Esophagus muscularis mucosa (tissue), 4 donors: ENCODE data around the gene SHB. TPM values are rescaled to one million over a fixed set of nuclear protein-coding genes. Genes with fewer than 3 reads are reported as not detected.

Experiments
- DNase-seq: peaks from one replicate; pipeline ENCODE4 v3.0.0-alpha.2; 2017; ENCODE audit errors: extremely low spot score
- H3K27ac ChIP-seq, 4 donors: fragments of 200-600 bp; sonication (generic); replicated peaks in 1 of 4; 1 replicate in 3 of 4; 2 replicates in 1 of 4; pipeline ENCODE4 v1.5.1; 2016 to 2019; ENCODE audit warnings: mild to moderate bottlenecking in 1 of 4
- H3K27me3 ChIP-seq, 4 donors: fragments of 200-600 bp; sonication (generic); one replicate each; pipeline versions ENCODE4 v1.5.1 to v1.6.0; 2016 to 2019
- H3K36me3 ChIP-seq, 4 donors: fragments of 200-600 bp; sonication (generic); one replicate each; pipeline ENCODE4 v1.5.1; 2016 to 2019
- H3K4me1 ChIP-seq, 4 donors: fragments of 200-600 bp; sonication (generic); one replicate each; pipeline ENCODE4 v1.5.1; 2016 to 2019
- H3K4me3 ChIP-seq, 4 donors: fragments of 200-600 bp; sonication (generic); 1 replicate in 2 of 4; 2 replicates in 2 of 4; pipeline ENCODE4 v1.5.1; 2016 to 2019; ENCODE audit warnings: mild to moderate bottlenecking in 4 of 4, moderate library complexity in 1 of 4
- H3K9me3 ChIP-seq, 4 donors: fragments of 200-600 bp; sonication (generic); 1 replicate in 3 of 4; 2 replicates in 1 of 4; pipeline ENCODE4 v1.5.1; 2016 to 2019
- EP300 ChIP-seq: sonication (generic); formaldehyde crosslinking; IDR thresholded peaks from one replicate; pipeline ENCODE4 v1.6.1; 2017; ENCODE audit warnings: antibody characterized with exemption
- POLR2A ChIP-seq: fragments of 450-650 bp; IDR thresholded peaks from one replicate; pipeline ENCODE4 v1.6.1; 2017; ENCODE audit warnings: antibody characterized with exemption, moderate library complexity, mild to moderate bottlenecking, low read depth
- POLR2AphosphoS5 ChIP-seq, 2 donors: sonication (generic); formaldehyde crosslinking; IDR thresholded peaks; one replicate each; pipeline ENCODE4 v1.6.1; 2017; ENCODE audit warnings: antibody characterized with exemption in 2 of 2
- WGBS: methylation state at CpG from one replicate; pipeline ENCODE4 v1.1.5; 2018; 5-methylcytosine and 5-hydroxymethylcytosine counted together
- intact Hi-C: fragments of 100-400 bp; cut with DNase I; formaldehyde crosslinking; loops from one replicate; pipeline ENCODE4 v1.15.1; 2023
- total RNA-seq, 4 donors: library from RNA; depleted of rRNA; stranded (reverse); fragments of >200 nt; gene quantifications; one replicate each; pipeline versions ENCODE4 v1.1.0 to v1.2.1, GENCODE V29; 2016
- TF ChIP-seq, protein P1 (sequence below), 3 experiments: fragments of 200-600 bp in 2 of 3; fragments of 450-650 bp in 1 of 3; sonication (generic) in 2 of 3; IDR thresholded peaks; one replicate each; pipeline ENCODE4 v1.5.1; 2017 to 2019; ENCODE audit warnings: antibody characterized with exemption in 3 of 3, mild to moderate bottlenecking in 2 of 3, moderate library complexity in 1 of 3

The SHB gene
- total RNA-seq, 4 donors from 2014 or later = 16.6 to 21.2 (median 21.0) TPM

GRCh38 chr9:37946971-37947370, 122.1 kb downstream of the SHB start:
- DNase-seq = no peak
- WGBS = 96% methylated on average over 6 of the region's 7 CpGs

DNA sequence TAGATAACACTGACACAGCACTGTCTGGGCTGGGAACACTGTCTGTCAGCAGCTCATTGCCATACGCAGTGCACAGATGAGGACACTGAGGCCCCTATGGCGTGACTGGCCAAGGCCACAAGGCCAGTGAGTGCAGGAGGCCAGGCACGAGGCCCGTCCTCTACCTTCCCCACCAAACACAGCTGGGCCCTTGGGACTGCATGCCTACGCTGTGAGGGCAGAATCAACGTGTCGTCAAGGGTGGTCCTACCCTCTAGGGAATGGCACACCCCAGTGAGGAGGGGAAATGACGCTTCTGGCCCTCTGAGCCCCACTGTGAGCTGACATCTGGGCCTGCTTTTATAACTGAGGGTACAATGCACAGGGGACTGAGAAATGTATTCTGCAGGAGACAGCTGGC, 123.0 kb downstream of the SHB start:
- H3K4me3 ChIP-seq = no peak overlapping the region
- no peak overlapping the region for H3K27ac ChIP-seq
- intact Hi-C loops = no loop called here
- peaks cover 27 to 38% (median 35%) of the 10 kb centered on the region in 4 donors for H3K4me1 ChIP-seq
- TF ChIP-seq POLR2A (no peak), EP300 (no peak), POLR2AphosphoS5 (IDR thresholded peaks at IDR 0.05) (no peak)
- TF ChIP-seq, protein P1, sequence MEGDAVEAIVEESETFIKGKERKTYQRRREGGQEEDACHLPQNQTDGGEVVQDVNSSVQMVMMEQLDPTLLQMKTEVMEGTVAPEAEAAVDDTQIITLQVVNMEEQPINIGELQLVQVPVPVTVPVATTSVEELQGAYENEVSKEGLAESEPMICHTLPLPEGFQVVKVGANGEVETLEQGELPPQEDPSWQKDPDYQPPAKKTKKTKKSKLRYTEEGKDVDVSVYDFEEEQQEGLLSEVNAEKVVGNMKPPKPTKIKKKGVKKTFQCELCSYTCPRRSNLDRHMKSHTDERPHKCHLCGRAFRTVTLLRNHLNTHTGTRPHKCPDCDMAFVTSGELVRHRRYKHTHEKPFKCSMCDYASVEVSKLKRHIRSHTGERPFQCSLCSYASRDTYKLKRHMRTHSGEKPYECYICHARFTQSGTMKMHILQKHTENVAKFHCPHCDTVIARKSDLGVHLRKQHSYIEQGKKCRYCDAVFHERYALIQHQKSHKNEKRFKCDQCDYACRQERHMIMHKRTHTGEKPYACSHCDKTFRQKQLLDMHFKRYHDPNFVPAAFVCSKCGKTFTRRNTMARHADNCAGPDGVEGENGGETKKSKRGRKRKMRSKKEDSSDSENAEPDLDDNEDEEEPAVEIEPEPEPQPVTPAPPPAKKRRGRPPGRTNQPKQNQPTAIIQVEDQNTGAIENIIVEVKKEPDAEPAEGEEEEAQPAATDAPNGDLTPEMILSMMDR (IDR thresholded peaks at IDR 0.05) = no peak
- no peak for DNase-seq
- peaks cover 15 to 43% (median 32%) of the 10 kb centered on the region in 4 donors for H3K36me3 ChIP-seq
- H3K27me3 ChIP-seq = no peaks in the 10 kb centered on the region
- WGBS = 86% methylated on average over 6 of the region's 8 CpGs
- no peaks in the 10 kb centered on the region for H3K9me3 ChIP-seq

More at GRCh38 chr9:37946971-37947370, 122.1 kb downstream of the SHB start:
- Histone ChIP-seq H3K27ac (no peak overlapping the region), H3K27me3 (no peaks in the 10 kb centered on the region), H3K36me3 (peaks cover 15 to 49% (median 33%) of the 10 kb centered on the region in 4 donors), H3K4me1 (peaks cover 33 to 44% (median 35%) of the 10 kb centered on the region in 4 donors), H3K9me3 (no peaks in the 10 kb centered on the region), H3K4me3 (no peak overlapping the region)
- intact Hi-C loops = no loop called here
- TF ChIP-seq, protein P1 (IDR thresholded peaks at IDR 0.05) = no peak
- TF ChIP-seq EP300 (no peak), POLR2AphosphoS5 (IDR thresholded peaks at IDR 0.05) (no peak), POLR2A (no peak)

DNA sequence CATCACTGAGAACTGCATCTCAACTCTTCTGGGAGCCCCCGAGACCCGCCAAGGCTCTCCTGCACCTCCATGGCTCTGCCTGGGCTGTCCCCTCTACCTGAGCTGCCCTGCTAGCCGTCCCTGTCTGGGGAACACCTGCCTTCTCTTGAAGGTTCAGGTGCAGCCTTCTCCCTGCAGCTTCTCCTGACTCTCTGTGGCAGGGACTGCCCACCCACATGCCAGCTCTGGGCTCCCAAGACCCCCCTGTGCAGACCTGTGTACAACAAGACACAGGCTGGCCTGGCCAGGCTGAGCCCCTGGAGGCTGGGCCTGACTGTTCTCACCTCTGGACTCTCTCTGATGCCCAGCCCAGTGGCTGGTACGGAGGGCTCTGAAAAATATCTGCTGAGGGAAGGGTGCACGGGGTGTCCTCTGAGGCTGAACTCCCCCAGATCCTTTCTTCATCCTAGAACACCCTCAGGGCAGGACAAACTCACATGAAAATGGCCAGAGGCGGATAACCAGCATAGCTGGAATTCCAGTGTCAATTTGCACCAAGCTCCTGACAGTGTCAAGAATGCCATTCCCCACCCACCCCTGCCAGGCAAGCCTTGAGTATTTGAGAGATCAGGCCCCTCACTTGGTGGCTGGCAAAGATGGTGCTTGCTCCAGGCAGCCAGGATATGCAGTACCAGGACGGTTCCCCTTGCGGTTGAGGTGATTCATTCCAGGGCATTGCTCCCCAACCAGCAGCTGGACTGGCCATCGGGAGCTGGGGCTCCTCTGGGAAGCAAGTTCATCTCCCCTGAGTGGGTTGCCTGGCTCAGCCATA, 124.2 kb downstream of the SHB start:
- Histone ChIP-seq H3K27me3 (no peaks in the 10 kb centered on the region), H3K36me3 (peaks cover 15 to 38% (median 27%) of the 10 kb centered on the region in 4 donors), H3K4me1 (peaks cover 26 to 37% (median 35%) of the 10 kb centered on the region in 4 donors), H3K27ac (peak overlapping the region in 1 of 4 donors; percentile 27), H3K4me3 (no peak overlapping the region), H3K9me3 (no peaks in the 10 kb centered on the region)
- intact Hi-C loops = no loop called here
- WGBS = 58% methylated on average over 3 of the region's 9 CpGs
- TF ChIP-seq POLR2A = no peak
- TF ChIP-seq, protein P1 (IDR thresholded peaks at IDR 0.05) = no peak
- no peak for TF ChIP-seq POLR2AphosphoS5 (IDR thresholded peaks at IDR 0.05)
- TF ChIP-seq EP300 = no peak
- DNase-seq = no peak

DNA sequence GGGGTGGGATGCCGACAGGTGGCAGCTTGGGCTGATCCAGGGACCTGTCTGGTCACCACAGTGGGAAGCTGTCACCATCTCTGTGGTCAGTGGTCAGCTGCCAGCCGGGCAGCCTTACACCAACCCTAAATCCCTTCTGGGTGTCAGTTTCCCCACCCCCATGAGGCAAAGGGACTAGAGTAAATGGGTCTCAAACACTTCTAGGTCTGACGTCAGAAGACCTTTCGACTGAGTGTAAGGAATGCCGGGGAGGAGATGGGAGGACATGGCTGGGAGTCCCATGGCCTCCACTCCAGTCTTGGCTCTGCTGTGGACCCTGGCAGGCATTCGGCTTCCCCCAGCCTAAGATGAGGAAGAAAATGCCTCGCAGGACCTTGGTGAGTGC, 124.8 kb downstream of the SHB start:
- no CpG with 5 or more reads among the region's 7 CpGs for WGBS
- Histone ChIP-seq H3K27me3 (no peaks in the 10 kb centered on the region), H3K27ac (peak overlapping the region in 1 of 4 donors; percentile 25), H3K36me3 (peaks cover 15 to 38% (median 26%) of the 10 kb centered on the region in 4 donors), H3K4me1 (peaks cover 28 to 43% (median 40%) of the 10 kb centered on the region in 4 donors), H3K9me3 (no peaks in the 10 kb centered on the region), H3K4me3 (no peak overlapping the region)
- no peak for DNase-seq
- intact Hi-C loops = no loop called here
- no peak for TF ChIP-seq POLR2AphosphoS5 (IDR thresholded peaks at IDR 0.05)

GRCh38 chr9:37943345-37944265, 125.4 kb downstream of the SHB start:
- 57% methylated on average over 12 of the region's 12 CpGs for WGBS
- no peak for DNase-seq
- no peak overlapping the region for H3K4me3 ChIP-seq
- intact Hi-C loops = no loop called here
- peaks cover 15 to 38% (median 23%) of the 10 kb centered on the region in 4 donors for H3K36me3 ChIP-seq
- H3K4me1 ChIP-seq = peaks cover 35 to 50% (median 47%) of the 10 kb centered on the region in 4 donors
- H3K9me3 ChIP-seq = no peaks in the 10 kb centered on the region
- H3K27me3 ChIP-seq = no peaks in the 10 kb centered on the region
- peak overlapping the region in 1 of 4 donors; percentile 25 for H3K27ac ChIP-seq
- TF ChIP-seq POLR2AphosphoS5 (IDR thresholded peaks at IDR 0.05) = no peak
- no peak for TF ChIP-seq POLR2A
